NCI-H774 (cell line): Measurements from ENCODE around the gene MYH9.

ENCODE experiments used
- DNase-seq: peaks from one replicate; lab custom pipeline; 2025; lab: John Stamatoyannopoulos, UW

Gene MYH9

DNA sequence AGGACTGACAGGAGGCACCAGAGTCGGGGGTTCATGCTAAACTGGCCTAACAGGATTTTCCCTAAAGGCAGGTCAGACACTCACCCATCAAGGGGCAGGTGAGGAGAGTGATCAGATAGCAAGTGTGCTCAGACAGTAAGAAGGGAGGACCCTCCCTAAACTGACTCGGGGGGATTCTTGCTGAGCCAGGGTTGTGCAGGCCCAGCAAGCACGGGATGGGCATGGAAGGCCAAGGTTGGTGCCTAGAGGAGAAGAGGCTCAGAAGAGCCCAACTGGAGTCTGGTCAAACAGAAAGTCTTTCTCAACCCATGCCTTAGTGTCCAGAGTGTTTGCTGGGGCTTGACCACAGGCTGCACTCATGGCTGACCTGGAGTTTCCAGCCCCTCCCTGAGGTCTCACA lies 141.0 kb downstream of the MYH9 start:
- no peak for DNase-seq

DNA sequence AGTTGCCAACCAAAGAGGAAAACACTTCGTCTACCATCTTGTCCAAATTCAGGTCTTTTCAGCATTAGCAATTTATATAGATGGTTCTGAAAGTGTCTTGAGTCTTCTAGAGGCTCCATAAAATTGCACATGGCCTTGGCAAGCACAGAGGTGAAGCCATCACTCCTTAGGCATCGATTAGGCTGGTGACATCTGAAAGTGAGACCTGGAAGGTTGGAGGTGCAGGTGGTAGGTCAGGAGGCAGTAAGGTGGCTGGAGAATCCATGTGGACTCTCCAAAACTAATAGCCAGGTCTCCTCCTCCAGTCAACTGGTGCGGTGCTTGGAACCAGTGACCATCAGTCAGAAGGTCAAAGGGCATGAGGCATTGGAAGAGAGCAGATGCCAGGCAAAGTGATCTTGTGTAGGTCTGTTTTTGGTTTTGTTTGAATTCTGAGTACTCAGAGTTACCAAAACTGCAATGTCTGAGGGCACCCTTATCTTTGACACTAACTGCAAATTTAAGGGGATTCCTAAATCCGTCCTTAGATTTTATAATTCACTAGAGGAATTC lies 141.9 kb downstream of the MYH9 start:
- DNase-seq = no peak

GRCh38 chr22:36244522-36245391 lies 143.0 kb downstream of the MYH9 start:
- no peak for DNase-seq

- DNase-seq = no peak
Measured at GRCh38 chr22:36243986-36244385, 143.8 kb downstream of the MYH9 start.

DNA sequence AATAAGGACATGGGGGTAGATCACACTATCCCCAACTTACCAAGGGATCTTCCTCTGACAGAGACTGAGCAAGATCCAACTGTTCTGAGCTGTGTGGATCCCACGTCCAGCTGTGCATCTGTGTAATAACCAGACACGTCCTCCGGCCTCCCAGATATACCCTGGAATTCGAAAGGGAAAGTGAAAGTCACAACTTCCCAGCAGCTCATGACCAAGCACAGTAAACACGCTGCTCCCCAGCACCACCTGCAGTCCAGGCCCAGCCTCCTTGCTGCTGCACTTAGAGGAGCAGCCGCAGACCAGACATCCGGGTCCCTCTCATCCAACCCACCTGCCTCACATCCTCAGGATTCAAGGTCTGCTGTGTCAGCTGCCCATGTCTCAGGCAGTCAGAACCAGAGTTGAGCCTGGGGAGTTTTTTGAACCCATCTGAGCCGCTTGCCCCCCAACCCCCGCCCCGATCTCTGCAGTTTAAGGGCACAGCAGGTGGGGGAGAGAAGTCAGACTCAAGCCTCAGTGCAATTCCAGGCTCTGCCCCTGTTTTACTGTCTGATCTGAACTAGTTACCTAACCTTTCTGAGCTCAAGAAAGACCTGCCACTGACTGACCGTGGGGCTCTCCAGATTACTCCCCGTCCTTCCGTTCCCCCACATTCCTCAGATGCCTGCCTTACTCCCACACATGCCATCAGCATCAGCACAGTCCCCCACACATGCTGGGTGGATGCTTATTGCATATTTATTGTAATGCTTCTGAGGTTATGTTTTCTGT lies 148.2 kb downstream of the MYH9 start, which contains the start of gene APOL2:
Gene APOL2 (minus strand): TSS at position 127 of the 771 bp plus-strand sequence. CDS start 6,365 bp downstream, outside the sequence.
- peak; percentile 61 for DNase-seq

GRCh38 chr22:36239150-36239400 lies 148.7 kb downstream of the MYH9 start:
- no peak for DNase-seq

DNA sequence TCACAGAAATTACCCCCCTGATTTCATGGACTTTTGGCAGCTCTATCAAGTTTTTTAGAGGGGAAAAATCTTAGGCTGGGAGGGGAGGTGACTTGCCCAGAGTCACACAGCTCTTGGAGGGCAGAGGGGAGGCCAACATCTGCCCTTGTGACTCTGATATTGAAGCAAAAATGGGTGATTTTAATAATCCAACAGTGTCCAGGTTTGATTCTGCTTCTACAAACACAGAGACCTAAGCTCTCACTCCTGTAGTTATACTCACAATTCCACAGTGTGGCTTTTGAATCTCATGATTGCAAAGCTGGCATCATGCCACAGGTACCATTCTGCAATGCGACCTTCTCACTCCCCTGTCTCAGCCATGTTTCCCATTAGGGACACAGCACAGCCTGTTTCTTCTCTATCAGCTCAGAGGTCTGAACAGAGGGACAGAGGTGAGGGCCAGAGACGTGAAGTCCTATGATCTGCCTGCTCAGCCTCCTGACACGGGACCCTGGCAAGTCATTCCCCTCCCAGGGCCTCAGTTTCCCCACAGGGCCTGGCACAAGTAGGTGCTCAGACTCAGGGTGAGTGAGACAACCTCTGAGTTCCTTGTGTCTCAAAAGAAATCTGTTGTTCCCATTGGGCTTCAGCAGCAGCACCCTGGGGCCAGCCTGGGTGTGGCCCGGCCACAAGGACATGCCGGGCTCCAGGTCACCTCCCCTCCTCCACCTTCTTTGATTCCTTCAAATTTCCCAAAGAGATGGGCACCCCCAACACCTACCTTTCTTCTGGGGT lies 149.2 kb downstream of the MYH9 start:
- DNase-seq = no peak

- DNase-seq = no peak
Measured at GRCh38 chr22:36237462-36238372, 150.1 kb downstream of the MYH9 start.

DNA sequence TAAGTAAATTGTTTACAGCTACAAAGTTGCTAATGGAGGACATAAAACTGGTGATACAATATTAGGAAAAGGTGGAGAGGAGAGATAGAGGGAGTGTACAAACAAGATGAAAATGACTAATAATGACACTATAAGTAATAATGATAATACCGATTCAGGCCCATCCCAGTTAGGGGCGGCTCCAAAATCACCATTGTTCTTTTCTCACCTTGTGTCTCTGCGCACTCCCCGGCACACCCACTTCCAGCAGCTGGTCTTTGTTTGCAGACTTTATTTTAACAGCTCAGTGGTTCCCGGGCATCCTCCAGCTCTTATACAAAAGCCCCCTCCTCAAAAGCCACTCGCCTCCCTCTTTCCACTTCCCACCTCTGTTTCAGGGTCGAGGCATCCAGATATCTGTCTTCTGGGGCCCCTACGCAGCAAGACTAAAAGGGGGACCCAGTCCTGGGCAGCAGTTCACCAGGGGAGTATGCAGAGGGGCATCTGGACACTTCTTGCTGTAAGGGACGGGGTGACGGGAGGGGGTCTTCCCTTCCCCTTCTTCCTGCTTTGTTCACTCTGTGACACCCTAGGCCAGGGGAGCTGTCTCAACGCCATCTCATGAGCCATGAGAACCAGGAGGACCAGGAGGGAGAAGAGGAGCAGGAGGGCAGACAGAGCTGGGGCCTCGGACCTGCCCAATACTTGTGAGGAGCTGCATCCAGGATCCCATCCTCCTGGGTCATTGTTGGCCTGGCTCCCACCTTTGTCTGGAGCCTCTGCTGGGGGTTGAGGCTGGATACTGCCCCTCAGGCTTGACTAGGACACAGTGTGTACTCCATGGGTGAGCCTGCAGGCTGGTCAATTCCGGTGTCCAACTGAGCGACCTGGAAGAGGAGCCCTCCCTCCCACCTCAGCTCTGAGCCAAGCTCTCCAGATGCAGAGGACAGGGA lies 151.1 kb downstream of the MYH9 start:
- no peak for DNase-seq

DNA sequence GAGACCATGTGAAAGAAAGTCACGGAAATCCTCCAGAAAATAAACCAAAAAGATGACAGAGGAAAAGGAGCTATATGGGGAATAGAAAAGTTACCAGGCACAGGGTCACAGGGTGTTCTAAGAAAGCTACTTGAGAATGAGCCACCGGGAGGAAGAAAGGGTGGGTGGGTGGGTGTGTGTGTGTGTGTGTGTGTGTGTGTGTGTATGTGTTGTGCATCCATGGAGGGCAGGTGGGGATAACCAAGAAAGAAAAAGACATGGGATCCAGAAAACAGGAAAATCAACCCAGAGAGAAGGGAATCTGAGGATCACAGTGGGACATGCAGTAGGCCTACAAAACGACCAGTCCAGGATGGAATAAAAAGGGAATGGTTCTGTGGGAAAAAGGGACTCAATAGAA lies 152.2 kb downstream of the MYH9 start:
- DNase-seq = no peak

GRCh38 chr22:36234919-36235318 lies 152.8 kb downstream of the MYH9 start:
- DNase-seq = no peak

- no peak for DNase-seq
Measured at GRCh38 chr22:36234213-36234612, 153.6 kb downstream of the MYH9 start.

DNA sequence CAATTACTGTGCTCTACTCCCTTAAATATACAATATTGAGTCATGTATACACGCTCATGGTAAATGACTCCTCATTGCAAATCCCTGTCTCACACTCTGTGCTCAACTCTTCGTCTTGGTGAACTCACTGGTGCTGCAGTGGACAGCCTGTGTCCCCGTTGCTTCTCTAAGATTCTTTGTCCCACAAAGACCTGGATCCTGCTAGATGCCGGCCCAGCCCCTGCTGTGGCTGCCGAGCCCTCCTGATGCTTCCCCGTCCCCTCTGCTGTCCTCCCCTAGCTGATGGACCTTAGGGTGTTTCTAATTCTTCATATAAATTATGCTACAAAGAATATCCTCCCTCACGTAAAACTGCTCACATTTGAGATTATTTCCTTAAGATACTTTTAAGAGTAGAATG lies 154.0 kb downstream of the MYH9 start:
- no peak for DNase-seq

GRCh38 chr22:36232715-36233401 lies 154.9 kb downstream of the MYH9 start:
- no peak for DNase-seq
